NCI-H146 treated with DMSO at 0.1 percent for 48 hours (cell line): Measurements from ENCODE around the gene HOXC13.

Source experiments
- DNase-seq: peaks from one replicate; lab custom pipeline; 2025; ENCODE audit not compliant: unreplicated experiment; lab: John Stamatoyannopoulos, UW

HOXC13 gene

DNA sequence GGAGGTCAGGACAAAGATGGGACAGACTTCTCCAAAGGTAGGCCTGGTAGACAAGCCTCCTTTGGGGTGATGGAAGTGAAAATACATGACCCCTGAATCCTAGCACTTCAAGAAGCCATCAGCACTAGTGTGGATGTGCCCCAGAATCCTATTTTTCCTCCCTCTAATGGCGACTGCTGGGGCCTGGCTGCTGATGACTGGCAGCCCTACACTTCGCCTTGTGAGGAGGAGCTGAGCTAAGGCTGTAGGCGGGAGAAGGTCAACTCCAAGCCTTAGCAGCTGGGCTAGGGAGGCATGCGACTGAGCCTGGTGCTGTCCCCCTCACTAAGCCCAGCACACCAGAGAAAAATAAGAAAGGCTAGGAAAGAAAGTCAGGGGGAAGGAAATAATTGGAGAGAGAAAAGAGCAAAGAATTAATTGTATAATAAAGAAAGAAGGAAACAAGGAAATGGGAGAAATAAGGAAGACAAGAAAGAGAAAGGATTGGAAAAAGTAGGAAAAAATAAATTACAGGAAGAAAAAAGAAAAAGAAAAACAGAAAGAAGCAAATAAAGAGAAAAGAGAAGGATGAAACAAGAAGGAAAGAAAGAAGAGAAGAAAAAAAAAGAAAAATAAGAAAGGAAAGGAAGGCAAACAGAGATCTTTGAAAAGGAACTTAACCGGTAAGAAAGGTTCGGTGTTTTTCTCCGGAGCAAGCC, 41.6 kb downstream of the HOXC13 start:
- DNase-seq: no peak

DNA sequence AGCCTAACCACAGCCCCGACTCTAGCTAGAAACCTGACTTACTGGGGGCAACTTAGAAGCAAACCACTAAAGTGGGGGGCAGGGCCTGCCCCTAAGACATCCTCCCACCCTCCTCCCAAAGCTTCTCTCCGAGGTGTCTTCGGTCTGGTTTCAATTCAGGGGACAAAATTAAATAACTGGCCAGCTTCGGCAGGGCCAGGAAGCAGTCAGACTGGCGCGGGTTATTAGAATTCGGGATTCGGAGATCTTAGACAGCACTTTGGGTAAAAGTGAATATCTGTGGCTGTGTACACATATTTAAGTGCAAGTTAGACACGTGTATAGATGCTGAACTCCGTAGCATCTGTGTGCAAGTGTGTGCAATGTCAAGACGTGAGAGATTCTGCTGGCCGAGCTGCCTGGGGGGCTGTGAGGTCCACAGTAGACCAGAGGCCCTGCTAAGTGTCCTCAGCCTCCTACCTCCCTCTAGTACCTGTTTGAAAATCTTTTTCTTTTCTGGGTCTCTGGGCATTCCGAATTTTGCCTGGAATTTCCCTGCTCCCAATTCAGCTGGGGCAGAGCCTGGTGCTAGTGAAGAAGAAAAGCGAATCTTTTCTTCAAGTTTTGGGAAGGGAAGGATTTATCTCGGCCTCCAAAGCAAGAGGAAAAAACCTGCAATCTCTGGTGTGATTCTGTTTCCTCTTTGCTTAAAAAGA, 42.3 kb downstream of the HOXC13 start:
- DNase-seq: no peak

DNA sequence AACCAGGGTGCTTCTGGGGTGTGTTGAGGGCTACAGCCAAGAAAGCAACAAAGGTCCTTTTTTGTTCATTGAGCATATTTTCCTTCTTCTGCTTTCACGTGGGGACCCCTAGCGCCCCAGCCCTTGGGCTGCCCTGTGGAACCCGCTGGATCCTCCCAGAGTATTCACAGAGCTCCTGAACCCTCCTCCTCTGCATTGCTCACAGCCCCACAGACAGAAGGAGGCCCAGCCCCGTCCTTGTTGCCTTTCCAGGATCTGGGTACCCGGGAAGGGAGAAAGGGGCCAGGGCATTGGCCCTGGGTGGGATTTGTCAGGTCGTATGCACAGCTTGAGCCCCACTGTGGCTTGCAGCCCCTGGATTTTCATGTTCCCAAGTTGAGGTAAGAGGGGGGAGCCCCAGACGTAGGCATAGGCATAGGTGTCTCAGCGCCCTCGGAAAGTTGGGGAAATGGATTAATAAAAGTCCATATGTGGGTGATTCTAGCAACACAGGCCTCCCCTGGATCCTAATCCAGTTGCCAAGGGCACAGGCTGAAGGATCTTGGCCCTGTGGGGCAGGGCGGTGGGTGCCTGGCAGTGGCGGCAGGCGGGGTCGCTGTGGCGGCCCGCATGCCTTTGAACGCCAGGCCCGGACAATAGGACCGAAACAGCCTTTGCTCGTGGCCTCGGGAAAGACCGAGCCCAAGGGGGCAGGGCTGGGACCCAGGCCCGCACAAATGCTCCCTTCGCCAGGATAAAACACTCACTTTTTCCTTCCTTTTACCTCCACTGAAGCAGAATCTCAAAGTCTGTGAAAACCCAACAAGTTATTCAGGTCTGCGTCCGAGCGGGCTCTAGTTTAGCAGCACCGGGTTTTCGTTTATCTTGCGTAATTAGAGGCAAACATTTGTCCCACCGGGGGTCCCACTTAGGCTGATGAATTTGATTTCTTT, 43.3 kb downstream of the HOXC13 start:
- no peak for DNase-seq

DNA sequence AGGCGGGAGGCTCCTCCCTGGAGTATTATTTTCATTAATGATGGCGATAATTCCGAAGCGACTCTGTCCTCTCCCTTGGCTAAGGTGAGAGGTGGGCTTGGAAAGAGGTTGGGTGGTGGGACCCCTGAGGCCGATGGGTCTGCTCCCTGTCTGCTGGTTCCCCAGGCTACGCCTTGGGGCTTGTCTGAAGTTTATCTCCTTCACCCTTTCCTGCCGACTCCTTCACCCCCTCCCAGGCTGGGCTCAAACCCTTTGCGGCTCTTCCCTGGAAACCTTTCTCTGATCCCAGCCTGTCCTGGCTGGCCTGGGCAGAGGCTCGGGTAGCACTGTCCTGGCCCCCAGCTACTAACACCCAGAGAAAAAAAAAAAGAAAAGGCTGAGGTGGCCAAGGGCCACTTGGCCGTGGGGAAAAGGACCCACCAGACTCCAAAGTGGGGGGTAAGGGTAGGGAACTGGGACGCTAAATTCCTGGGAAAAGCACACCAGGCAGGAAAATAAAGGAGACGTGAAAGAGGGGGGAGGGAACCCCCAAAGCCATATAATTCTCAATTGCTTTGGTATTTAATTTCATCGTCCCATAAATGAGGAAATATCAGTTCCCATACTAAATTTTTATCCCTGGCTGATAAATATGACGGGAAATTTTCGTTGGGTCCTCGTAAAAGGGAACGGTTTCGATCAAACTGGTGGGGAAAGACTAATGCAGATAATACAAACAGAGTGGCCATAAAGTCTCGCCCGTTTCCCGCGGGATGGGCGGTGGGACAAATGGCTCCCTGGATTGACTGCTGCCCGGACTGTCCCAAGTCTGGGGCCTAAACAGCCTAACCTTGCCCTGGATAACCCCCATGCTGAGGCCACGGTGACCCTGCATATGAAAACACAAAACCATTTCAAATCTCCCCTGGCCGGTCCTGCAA, 44.3 kb downstream of the HOXC13 start:
- no peak for DNase-seq

DNA sequence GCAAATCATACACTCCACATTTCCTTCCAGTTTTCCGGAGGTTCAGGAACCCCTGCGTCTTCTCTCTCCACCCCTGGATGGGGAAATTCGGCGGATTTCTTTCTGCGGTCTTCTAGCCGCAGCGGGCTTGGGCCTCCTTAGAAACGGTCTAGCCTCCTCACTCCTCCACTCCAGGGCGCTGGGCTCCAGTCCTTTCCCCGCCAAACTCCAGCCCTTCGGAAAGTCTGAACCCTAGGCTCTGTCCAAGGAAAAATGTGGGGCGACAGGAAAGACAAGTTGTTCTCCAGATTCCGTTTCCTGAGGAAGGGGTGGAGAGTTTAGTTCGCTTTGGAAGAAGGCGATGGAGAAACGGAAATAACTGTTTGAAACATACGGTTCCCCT, 44.9 kb downstream of the HOXC13 start:
- DNase-seq: no peak

DNA sequence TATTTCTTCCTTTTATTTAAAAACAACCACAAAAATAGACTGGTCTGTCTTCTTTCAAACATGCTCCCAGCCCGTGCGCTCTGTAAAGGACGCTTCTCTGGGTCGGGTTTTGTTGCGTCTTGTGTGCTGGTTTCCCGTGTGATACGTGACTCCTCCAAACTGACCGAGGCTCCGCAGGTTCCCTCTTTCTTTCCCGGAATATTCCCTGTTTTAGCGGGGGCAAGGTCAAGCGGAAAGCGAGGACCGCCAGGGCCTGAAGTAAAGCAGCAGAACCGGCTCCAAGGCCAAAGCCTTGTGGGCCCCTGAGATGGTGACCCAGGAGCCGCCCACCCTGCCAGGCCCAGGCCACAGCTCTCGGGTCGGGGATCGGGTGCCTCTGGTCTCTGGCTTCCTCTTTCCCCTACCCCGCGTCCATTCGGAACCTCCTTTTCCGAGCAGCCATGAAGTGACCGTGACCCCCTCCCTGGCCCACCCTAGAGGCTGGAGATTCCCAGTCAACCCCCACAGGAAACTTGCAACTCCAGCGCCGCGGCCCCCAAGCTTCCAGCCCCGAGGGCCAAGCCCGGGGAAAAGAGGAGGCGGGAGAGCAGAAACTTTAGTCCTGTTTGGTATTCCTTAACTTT, 45.4 kb downstream of the HOXC13 start:
- no peak for DNase-seq

DNA sequence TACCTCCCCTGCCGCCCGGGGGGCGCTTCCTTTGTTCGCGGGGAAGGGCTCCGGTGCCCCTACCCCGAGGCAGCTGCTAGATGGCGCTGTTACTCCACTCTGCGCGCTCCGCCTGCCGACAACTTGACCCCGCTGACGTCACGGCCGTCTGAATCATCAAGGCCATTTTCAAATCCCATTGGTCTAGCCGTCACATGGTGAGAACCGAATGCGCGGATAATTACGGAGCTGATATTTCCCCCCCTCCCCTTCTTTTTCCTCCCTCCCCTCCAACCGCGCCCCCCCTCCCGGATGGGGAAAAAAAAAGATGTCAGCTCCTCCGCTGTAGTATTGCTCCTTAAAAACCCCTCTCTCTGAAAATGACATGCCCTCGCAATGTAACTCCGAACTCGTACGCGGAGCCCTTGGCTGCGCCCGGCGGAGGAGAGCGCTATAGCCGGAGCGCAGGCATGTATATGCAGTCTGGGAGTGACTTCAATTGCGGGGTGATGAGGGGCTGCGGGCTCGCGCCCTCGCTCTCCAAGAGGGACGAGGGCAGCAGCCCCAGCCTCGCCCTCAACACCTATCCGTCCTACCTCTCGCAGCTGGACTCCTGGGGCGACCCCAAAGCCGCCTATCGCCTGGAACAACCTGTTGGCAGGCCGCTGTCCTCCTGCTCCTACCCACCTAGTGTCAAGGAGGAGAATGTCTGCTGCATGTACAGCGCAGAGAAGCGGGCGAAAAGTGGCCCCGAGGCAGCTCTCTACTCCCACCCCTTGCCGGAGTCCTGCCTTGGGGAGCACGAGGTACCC, 46.5 kb downstream of the HOXC13 start, which contains the start of gene HOXC10:
Gene HOXC10 (plus strand): TSS at position 246 of the 791 bp plus-strand sequence. CDS start 114 bp downstream, at position 360.
- DNase-seq: no peak

DNA sequence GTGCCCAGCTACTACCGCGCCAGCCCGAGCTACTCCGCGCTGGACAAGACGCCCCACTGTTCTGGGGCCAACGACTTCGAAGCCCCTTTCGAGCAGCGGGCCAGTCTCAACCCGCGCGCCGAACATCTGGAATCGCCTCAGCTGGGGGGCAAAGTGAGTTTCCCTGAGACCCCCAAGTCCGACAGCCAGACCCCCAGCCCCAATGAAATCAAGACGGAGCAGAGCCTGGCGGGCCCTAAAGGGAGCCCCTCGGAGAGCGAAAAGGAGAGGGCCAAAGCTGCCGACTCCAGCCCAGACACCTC, 47.0 kb downstream of the HOXC13 start:
- no peak for DNase-seq

DNA sequence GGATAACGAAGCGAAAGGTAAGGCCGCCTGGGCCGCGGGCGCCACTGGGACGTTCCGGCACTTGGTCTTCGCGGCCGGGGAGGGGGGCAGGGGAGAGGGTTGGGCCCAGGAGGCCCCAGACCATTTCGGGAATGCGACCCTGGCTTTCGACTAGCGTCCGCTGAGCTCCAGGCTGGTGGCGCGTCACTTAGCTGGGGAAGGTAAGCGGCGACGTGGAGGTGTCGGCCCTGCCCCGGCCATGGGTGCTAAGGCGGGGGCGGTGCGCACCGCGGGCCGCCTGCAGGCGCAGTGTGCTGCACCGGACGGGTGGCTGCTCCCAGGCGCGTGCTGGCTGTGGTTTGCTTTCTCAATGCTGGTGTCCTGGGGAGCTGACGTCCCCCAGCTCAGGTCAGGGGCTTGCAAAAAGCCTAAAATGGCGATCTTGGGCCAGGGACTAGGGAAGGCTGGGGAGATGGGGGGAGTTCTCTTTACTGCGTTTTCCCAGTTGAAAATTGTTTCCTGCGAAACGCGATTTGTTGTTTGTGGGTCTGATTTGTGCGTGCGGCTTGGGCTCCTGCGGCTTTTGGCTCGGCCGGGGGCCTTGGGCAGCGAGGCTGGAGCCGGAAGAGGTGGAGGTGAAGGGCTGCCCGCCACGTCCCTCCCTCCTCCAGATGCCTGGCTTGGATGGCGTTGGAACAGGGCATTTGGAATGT, 47.5 kb downstream of the HOXC13 start:
- no peak for DNase-seq

DNA sequence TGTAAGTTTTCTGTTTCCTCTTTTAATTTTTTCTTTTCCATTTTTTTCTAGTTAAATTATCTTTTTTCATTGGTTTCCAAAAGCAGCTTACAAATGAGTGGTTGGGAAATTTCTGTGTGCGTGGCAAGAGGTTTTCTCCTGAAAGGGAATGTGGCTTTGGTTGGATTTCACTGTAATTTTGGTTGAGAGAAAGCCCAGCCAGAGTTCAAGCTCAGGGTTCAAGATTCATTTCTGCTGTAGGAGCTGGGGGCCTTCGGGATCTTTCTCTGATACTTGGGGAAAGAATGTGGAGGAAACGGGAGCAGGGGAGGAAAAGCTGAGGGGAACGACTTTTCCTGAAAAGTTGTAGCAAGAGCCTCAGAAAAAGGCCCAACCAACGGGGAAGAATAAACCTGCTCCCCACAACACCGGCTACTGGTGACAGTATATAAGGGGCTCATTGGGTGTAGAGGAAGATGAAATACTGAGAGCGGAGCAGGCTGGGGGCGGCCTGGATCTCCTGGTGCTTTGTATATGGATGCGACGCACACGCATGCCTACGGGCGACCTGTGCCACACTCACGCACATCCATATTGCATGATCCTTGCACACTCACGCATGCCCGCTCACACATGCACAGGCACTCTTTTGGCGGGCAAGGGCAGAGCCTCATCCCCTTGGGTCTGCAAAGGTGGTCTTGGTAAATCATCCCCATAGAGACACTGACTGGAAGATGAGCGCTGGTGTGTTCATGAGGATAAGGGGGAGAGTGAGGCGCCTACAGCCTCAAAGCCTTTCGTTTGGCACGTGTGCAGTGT, 48.3 kb downstream of the HOXC13 start:
- no peak for DNase-seq

DNA sequence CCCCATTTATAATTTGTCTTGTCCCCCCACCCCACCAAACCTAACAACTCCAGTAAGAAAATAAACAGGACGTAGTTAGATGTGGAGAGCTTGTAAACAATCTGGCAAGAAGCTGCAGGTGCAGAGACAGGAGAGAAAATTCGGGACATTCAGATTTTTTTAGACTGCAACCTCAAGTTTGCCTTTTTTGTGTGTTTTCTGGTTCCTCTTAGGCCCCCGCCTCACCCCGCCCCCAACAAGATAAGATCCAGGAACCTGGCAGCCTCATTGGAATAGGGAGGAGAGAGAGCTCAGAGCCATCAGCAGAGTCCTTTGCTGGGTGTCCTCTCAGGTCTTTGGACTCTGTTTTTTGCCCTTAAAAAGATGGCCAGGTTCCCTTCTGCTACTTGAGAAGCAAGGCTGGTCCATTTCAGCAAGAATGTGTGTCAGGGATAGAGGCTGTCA, 49.2 kb downstream of the HOXC13 start:
- DNase-seq: no peak

DNA sequence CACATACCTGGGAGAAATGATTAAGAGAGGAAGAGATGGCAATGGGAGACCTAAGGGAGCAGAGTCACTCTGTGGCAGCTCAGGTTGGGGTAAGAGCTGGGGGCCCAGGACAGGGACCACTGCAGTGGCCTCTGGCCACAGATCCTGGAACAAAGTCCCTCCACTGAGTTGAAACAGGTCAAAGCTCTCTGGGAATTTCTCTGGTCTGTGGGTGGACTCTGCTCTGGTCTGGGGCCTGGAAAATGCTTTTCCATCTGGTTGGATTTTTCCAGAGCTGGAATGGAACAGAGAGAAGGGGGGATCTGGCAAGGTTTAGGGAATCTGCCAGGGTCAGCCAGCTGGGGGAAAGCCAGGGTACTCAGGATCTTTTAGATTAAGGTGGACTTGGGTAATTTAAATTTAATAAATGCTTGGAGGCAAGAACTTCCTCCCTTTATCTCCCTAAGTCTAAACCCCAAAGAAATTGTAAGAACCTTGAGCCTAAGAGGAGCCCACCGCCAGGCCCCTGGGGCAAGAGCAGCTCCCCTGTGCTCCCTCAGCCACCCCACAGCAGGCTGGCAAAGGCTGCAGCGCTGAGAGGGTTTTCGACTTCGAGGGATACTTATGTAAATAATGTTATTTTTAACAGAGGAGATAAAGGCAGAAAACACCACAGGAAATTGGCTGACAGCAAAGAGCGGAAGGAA, 50.1 kb downstream of the HOXC13 start:
- no peak for DNase-seq

DNA sequence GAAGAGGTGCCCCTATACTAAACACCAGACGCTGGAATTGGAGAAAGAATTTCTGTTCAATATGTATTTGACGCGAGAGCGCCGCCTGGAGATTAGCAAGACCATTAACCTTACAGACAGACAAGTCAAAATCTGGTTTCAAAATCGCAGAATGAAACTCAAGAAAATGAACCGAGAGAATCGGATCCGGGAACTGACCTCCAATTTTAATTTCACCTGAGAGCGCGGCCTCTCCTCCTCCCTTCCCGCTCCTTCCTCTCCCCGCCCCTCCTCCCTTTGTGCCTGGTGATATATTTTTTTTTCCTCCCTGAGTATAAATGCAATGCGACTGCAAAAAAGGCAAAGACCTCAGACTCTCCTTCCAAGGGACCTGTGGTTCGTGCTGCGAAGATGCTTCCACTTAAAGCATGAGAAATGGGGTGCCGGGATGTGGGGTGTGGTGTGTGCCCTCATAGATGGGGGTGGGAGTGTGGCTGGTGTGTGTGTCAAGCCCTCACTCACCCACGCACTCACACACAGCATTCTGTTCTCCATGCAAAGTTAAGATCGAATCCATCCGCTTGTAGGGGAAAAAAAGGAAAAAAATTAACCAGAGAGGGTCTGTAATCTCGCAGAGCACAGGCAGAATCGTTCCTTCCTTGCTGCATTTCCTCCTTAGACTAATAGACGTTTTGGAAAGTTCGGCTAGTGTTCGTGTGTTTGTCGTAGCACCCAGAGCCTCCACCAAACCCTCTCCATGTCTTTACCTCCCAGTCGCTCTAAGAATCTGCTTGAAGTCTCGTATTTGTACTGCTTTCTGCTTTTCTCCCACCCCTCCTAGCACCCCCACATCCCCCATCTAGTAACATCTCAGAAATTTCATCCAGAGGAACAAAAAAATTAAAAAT, 50.8 kb downstream of the HOXC13 start:
- DNase-seq: no peak

DNA sequence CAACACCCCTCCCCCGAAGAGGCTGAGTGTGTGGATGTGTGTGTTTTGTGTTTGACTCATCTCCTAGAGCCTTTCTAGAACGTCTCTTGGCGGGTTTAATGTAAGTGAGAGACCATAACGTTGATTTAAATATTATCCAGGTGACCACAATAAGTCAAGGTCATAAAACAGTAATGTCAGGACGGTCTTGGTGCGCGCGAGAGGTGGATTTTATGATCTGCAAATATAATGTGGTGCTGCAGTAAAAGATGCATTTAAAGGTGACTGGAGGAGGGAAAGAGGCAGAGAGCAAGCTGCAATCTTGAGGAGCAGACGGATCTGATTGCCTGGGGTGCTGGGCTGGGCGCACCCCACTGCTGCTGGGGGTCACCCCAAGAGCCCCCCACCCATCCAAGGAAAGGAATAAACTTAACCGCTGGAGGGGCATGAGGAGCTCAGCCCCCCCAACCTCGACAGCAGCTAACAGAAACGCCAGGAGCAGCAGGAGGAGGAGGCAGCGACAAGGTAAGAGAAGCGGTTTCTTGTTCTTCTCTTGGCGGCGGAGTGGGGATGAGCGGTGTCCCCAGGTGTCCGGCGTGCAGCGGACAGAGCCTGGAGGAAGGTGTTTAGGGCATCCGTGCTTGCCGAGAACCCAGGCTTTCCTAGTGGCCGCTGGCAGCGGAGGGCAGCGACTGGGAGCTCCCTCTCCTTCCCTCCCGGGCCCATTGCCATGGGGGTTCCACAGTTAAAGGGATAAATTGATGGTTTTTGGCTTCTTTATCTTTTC, 51.9 kb downstream of the HOXC13 start:
- no peak for DNase-seq

DNA sequence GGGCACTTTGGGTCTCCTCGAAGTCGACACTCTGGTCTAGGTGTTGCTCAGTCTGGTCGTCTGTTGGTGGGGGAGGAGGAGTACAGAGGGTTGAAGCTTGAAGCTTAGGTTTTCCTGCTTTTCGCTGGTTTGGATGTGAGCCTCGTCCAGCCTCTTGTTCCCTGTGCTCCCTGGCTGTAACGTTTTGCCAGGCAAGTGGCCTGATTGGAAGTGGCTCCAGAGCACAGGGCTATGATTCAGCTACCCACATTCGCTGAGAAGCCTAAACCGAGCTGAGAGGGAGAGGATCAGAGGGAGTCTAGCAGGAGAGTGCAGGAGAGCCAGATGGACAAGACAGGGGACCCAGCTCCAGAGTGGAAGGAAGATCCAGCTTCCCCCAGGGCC, 52.4 kb downstream of the HOXC13 start:
- DNase-seq: no peak

DNA sequence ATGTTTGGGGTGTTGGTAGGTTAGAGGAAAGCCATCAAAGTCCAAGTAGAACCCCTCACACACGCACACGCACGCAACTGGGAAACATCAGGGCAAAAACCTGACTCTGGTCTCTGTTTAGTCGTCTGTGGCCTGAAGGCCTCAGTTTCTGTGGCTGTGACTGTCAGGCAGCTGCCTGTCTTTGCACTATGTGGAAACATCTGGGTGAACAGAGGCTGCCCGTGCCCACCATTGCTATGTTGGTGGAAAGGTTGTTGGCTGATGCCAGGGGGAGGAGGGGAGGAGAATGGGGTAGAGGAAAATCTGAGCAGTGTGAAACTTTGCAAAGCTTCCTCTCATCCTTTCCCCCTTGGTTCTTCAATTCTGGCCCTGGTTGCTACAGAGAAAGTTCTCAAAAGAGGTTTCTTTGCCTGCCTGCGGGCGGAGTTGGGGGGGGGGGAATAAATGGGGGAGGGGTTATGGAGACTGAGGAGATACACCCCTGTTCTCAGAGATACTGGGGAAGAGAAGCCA, 53.8 kb downstream of the HOXC13 start:
- no peak for DNase-seq
